Measurements from ENCODE around the gene GLYATL1. TPM values are rescaled to one million over a fixed set of nuclear protein-coding genes. Genes with fewer than 3 reads are reported as not detected.

GLYATL1 gene
- total RNA-seq, 2 donors from 2014 or later: not detected

GRCh38 chr11:58921778-58922390 is 17.4 kb upstream of the GLYATL1 start:
- no peaks in the 10 kb centered on the region for H3K36me3 ChIP-seq
- H3K27me3 ChIP-seq: no peaks in the 10 kb centered on the region
- peaks cover 0 to 18% of the 10 kb centered on the region in 2 donors for H3K9me3 ChIP-seq
- TF ChIP-seq CTCF (IDR thresholded peaks at IDR 0.05): no peak
- no peak overlapping the region for H3K4me3 ChIP-seq
- H3K4me1 ChIP-seq: no peaks in the 10 kb centered on the region
- no peak for DNase-seq (ENCODE audit: low spot score)
- no peak overlapping the region for H3K27ac ChIP-seq

GRCh38 chr11:58922479-58922878 is 16.8 kb upstream of the GLYATL1 start:
- H3K36me3 ChIP-seq: no peaks in the 10 kb centered on the region
- H3K27me3 ChIP-seq: no peaks in the 10 kb centered on the region
- H3K4me1 ChIP-seq: no peaks in the 10 kb centered on the region
- DNase-seq (ENCODE audit: low spot score): no peak
- no peak overlapping the region for H3K27ac ChIP-seq
- no peak overlapping the region for H3K4me3 ChIP-seq
- peaks cover 0 to 12% of the 10 kb centered on the region in 2 donors for H3K9me3 ChIP-seq
- no peak for TF ChIP-seq CTCF (IDR thresholded peaks at IDR 0.05)

DNA sequence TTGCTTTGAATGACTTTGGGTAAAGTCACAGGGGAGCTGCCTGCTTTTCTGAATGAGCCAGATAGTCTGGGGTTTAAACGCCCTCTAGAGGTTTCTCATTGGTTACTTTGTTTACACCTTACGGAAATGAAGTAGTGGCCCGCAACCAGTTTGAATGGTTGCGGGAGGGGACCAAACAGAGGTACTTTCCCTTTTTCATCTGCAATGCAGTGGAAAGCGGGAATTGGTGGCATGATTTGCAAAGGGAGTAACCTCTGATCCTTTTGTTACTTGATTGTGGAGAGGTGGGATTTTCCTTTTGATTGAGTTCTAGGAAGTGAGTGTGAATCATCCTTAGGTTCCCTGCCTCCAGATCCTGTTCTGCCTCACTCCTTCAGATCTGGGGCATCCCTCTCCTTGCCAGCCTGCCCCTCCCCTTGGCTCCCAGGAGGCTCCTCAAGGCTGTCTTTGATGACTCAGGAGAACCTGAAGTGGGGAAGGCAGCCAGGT is 15.9 kb upstream of the GLYATL1 start:
- peak in 1 of 2 donors; percentile 36 for TF ChIP-seq CTCF (IDR thresholded peaks at IDR 0.05)
- Histone ChIP-seq H3K4me3 (no peak overlapping the region), H3K27me3 (no peaks in the 10 kb centered on the region), H3K9me3 (peaks cover 0 to 3% of the 10 kb centered on the region in 2 donors), H3K4me1 (no peaks in the 10 kb centered on the region), H3K36me3 (no peaks in the 10 kb centered on the region), H3K27ac (no peak overlapping the region)
- DNase-seq (ENCODE audit: low spot score): no peak

- no peak for TF ChIP-seq CTCF (IDR thresholded peaks at IDR 0.05)
- no peaks in the 10 kb centered on the region for H3K27me3 ChIP-seq
- no peaks in the 10 kb centered on the region for H3K4me1 ChIP-seq
- no peak for DNase-seq (ENCODE audit: low spot score)
- H3K27ac ChIP-seq: no peak overlapping the region
- no peaks in the 10 kb centered on the region for H3K36me3 ChIP-seq
- no peak overlapping the region for H3K4me3 ChIP-seq
- no peaks in the 10 kb centered on the region for H3K9me3 ChIP-seq
Measured at GRCh38 chr11:58924230-58924629, 15.1 kb upstream of the GLYATL1 start.

- no peaks in the 10 kb centered on the region for H3K27me3 ChIP-seq
- H3K4me1 ChIP-seq: no peaks in the 10 kb centered on the region
- H3K36me3 ChIP-seq: no peaks in the 10 kb centered on the region
- TF ChIP-seq CTCF (IDR thresholded peaks at IDR 0.05): no peak
- no peak for DNase-seq (ENCODE audit: low spot score)
- no peaks in the 10 kb centered on the region for H3K9me3 ChIP-seq
- no peak overlapping the region for H3K4me3 ChIP-seq
- H3K27ac ChIP-seq: no peak overlapping the region
Measured at GRCh38 chr11:58926251-58926650, 13.0 kb upstream of the GLYATL1 start.

DNA sequence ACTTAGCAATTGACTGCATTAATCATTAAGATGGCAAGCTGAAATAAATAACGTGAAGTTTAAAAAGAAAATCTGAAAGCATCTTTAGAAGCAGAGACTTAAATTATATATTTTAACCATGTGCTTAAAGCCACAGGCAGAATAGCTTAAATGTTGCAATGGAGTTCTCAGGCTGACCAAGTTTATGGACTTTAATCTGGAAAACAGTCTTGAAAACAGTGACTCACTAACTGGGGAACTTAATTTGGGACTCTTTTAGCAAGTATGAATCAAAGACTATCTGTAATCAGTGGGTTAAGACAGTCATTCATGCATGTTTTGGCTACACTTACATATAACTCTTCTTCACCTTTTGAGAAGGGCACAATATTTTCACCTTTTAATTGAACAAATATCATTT is 12.6 kb upstream of the GLYATL1 start:
- no peaks in the 10 kb centered on the region for H3K27me3 ChIP-seq
- no peak for DNase-seq (ENCODE audit: low spot score)

More for the DNA sequence above, 12.6 kb upstream of the GLYATL1 start:
- no peaks in the 10 kb centered on the region for H3K36me3 ChIP-seq
- no peak overlapping the region for H3K4me3 ChIP-seq
- no peaks in the 10 kb centered on the region for H3K9me3 ChIP-seq
- no peak for TF ChIP-seq CTCF (IDR thresholded peaks at IDR 0.05)
- peak overlapping the region in 1 of 2 donors; percentile 6 for H3K27ac ChIP-seq
- no peaks in the 10 kb centered on the region for H3K4me1 ChIP-seq
